ENCODE measurements around the gene PPP1R3F.
"Not testable (repeated sequence)": the region's sequence is repeated elsewhere in the genome, so short reads cannot be mapped to it uniquely, and the experiment has no call there.

The PPP1R3F gene

DNA sequence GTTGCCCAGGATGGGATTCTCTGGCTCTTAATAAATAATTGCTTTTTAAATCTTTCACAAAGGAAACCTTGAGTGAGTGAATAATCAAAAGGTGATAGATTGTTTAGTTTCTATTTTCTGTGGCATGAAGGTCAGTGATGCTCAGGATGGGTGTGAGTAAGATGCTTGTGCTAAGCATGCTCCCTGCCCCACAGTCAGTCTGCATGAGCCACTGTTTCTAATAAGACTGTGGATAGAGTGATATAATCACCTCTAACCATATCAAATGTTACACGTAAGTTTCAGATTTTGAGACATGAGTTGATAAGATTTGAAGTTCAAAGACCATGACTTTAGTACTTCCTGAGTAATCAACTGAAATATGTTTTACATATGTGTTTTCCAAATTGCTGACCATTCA is 31.1 kb downstream of the PPP1R3F start:
- ChIA-PET POLR2A (no interaction called here), CTCF (interaction anchor here (1.4 kb wide), 1 partner anchor 9 kb away, joined by 3 read pairs; no protein-coding TSS in a partner anchor)
- DNase-seq (ENCODE audit: extremely low spot score), result no peak
- TF ChIP-seq, protein P1, sequence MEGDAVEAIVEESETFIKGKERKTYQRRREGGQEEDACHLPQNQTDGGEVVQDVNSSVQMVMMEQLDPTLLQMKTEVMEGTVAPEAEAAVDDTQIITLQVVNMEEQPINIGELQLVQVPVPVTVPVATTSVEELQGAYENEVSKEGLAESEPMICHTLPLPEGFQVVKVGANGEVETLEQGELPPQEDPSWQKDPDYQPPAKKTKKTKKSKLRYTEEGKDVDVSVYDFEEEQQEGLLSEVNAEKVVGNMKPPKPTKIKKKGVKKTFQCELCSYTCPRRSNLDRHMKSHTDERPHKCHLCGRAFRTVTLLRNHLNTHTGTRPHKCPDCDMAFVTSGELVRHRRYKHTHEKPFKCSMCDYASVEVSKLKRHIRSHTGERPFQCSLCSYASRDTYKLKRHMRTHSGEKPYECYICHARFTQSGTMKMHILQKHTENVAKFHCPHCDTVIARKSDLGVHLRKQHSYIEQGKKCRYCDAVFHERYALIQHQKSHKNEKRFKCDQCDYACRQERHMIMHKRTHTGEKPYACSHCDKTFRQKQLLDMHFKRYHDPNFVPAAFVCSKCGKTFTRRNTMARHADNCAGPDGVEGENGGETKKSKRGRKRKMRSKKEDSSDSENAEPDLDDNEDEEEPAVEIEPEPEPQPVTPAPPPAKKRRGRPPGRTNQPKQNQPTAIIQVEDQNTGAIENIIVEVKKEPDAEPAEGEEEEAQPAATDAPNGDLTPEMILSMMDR (IDR thresholded peaks at IDR 0.05; ENCODE audit: control extremely low read depth, extremely low read depth, low read depth, missing control alignments), result no peak

DNA sequence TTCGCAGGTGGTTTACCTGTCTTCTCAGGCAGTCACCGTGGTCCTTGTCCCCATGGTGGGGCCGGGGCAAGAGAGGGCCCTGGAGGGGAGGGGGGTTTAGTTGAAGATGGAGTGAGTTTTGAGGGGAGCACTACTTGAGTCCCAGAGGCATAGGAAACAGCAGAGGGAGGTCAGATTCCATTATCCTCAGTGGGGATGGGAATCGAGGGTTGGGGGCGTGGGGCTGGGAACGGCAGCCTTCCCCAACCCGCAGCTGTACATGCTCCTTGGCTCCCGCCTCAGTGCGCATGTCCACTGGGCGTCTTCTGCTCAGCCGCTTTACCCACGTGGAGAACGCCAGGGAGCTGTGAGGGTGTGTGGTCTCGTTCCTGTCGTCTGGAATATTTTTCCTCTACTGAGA is 33.8 kb downstream of the PPP1R3F start, which contains the start of gene GAGE10:
Gene GAGE10 (plus strand): TSS at position 301 of the 400 bp plus-strand sequence. CDS start 1,214 bp downstream, outside the sequence.
- TF ChIP-seq, protein P1 (IDR thresholded peaks at IDR 0.05; ENCODE audit: control extremely low read depth, extremely low read depth, low read depth, missing control alignments), result no peak
- ChIA-PET CTCF (no interaction called here), POLR2A (no interaction called here)
- no peak for DNase-seq (ENCODE audit: extremely low spot score)

DNA sequence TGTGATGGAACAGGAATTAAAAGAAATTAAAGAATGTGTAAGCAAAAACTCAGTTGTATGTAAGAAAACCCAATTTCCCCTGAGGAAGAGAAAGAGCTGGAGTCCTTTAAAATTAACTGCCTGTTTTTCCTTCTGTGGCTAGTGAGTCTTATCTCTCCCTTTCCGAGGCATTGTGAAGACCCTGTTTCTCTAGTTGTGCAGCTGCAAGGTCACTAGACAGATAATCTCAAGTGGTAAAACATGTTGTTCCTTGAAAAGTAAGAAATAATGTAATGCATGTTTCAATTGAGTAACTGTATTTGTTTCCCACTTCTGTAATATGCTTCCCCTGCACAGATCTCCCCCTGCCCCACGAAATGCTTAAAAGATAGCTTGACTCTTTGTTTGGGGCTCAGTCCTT is 38.2 kb downstream of the PPP1R3F start:
- DNase-seq (ENCODE audit: extremely low spot score); POLR2A ChIA-PET: not testable (repeated sequence)
- CTCF ChIA-PET, result interaction anchor here (1.1 kb wide), 1 partner anchor 335 kb away, joined by 3 read pairs; no protein-coding TSS in a partner anchor

DNA sequence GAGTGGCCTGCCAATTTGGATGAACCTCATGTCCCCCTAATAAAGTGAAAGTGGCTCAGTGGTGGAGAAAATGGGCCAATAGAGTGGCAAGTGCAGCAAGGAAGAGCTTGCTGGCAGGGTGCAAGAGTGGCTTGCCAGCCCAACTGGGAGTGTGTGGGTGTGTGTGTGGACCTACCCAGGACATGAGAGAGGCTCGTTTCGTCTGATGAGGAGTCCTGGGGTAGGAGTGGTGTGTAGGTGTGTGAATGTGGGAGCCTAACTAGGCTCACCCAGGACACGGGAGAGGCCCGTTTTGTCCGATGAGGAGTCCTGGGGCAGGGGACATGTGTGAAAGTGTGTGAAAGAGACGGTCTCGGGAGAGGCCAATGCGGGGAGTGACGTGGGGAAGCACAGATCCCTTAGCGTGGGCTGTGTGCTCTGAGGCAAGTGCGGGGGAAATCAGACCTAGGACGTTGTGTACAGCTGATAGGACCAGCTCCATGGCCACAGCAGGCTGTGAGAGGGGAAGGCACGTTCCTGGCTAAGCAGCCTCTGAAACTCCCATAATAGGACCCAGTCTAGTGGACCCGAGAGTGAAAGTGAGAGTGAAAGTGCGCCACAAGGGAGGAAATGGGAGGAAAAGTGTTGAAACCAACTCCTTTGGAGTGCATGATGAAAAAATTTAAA is 39.1 kb downstream of the PPP1R3F start:
- POLR2A ChIA-PET, result no interaction called here
- TF ChIP-seq, protein P1 (IDR thresholded peaks at IDR 0.05; ENCODE audit: control extremely low read depth, extremely low read depth, low read depth, missing control alignments), result no peak
- no peak for DNase-seq (ENCODE audit: extremely low spot score)
- CTCF ChIA-PET, result interaction anchor here (1.1 kb wide), 1 partner anchor 336 kb away, joined by 3 read pairs; no protein-coding TSS in a partner anchor

DNA sequence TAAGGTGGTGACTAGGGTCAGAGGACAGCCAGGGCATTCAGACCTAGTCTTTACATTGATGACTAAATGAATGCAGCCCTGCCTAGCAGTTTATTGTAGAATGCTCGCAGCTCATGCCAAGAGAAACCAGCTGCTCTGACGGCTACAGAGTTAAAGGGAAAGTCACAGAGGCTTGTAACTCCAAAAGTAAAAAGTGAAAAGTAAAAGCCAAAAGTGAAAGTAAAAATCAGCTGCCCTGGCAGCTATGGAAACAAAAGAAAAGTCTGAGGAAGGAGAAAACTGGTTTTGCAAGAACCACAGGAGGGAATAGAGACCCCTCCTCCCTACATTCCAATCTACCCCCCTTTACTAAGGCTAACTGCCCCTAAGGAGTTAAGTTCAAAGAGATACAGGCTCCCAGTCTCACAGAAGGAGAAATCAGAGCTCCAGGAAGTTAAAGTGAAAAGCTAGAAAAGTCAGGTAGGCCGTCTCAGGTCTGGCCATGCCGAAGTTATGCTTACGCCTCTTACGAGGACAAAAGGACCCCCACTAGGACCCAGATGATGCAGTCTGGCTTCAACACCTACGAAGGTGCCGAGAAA is 39.9 kb downstream of the PPP1R3F start:
- ChIA-PET CTCF (interaction anchor here (0.9 kb wide), 1 partner anchor 9 kb away, joined by 3 read pairs; no protein-coding TSS in a partner anchor), POLR2A (no interaction called here)
- TF ChIP-seq, protein P1 (IDR thresholded peaks at IDR 0.05; ENCODE audit: control extremely low read depth, extremely low read depth, low read depth, missing control alignments), result no peak
- DNase-seq (ENCODE audit: extremely low spot score), result no peak

DNA sequence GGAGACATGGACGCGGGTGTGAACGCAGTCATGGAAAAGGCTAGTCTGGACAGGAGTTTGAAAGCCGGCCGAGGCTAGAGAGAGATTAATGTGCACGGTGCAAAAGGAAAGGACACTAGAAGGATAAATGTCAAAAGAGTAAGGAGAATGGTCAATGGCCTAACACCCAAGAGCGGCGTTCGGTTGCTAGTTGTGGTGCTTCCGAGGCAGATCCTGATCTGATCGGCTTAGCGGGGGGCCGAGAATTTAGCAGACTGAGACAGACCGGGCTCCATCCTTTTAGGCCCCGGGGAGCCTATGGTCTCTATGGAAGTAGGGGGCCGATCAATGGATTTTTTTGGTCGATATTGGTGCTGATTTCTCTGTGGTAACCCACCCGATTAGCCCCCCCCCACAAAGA is 40.8 kb downstream of the PPP1R3F start:
- TF ChIP-seq, protein P1 (IDR thresholded peaks at IDR 0.05; ENCODE audit: control extremely low read depth, extremely low read depth, low read depth, missing control alignments), result no peak
- ChIA-PET CTCF (no interaction called here), POLR2A (no interaction called here)
- no peak for DNase-seq (ENCODE audit: extremely low spot score)

DNA sequence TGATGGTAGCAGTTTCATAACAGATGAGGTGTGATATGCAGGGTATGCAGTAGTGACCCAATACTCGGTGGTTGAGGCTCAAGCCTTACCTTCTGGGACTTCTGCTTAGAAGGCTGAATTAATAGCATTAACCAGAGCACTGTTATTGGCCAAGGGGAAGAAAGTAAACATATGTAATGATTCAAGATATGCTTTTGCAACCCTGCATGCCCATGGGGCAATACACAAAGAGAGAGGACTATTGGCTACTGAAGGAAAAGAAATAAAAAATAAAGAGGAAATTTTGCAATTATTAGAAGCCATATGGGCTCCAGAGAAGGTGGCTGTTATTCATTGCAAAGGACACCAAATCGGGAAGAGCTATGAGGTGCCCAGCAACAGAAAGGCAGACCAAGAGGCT is 42.6 kb downstream of the PPP1R3F start:
- ChIA-PET POLR2A (no interaction called here), CTCF (no interaction called here)
- TF ChIP-seq, protein P1 (IDR thresholded peaks at IDR 0.05; ENCODE audit: control extremely low read depth, extremely low read depth, low read depth, missing control alignments), result no peak
- no peak for DNase-seq (ENCODE audit: extremely low spot score)

Measured in GM10248 (cell line).